HEK293T (cell line): ENCODE data around the gene GRID2.

ENCODE experiments used
- ARNT ChIP-seq: fragments of 450-650 bp; IDR thresholded peaks from 2 replicates; pipeline ENCODE4 v1.6.1; 2017; ENCODE audit warnings: mild to moderate bottlenecking
- FOXM1 ChIP-seq: fragments of 450-650 bp; IDR thresholded peaks from 2 replicates; pipeline ENCODE4 v1.6.1; 2017; ENCODE audit warnings: mild to moderate bottlenecking, borderline replicate concordance
- HDGF ChIP-seq: fragments of 450-650 bp; IDR thresholded peaks from 2 replicates; pipeline ENCODE4 v1.6.1; 2017; ENCODE audit warnings: antibody characterized with exemption, borderline replicate concordance
- SP1 ChIP-seq: fragments of 450-650 bp; IDR thresholded peaks from 2 replicates; pipeline ENCODE4 v1.6.1; 2017
- TARDBP ChIP-seq: fragments of 450-650 bp; IDR thresholded peaks from 2 replicates; pipeline ENCODE4 v1.6.1; 2016
- ZNF384 ChIP-seq: fragments of 450-650 bp; IDR thresholded peaks from 2 replicates; pipeline ENCODE4 v1.6.1; 2016

GRCh38 chr4:92265798-92266197 is 38.0 kb upstream of the GRID2 start:
- TF ChIP-seq HDGF (no peak), SP1 (no peak), FOXM1 (no peak), TARDBP (no peak), ARNT (no peak), ZNF384 (no peak)
